ENCODE measurements around the gene PIAS1.
"Not testable (repeated sequence)": the region's sequence is repeated elsewhere in the genome, so short reads cannot be mapped to it uniquely, and the experiment has no call there.

The PIAS1 gene

DNA sequence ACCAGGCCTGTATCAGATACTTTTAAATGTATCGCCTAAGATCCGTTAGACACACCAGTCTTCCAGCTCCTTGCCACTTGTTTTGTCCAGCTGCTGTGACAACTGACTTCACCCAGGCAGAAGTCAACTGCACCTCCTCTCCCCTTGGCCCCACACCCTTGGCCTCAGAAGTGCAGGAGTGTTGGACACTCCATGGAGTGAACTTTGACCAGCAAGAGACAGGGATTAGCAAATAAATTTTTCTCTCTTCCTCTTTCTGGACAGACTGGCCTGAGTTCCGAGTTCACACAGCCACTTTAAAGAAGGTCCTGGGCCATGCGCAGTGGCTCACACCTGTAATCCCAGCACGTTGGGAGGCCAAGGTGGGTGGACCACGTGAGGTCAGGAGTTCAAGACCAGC, 178.3 kb downstream of the PIAS1 start:
- H3K4me3 ChIP-seq (ENCODE audit: control insufficient read depth, low read depth, low read length), result no peak overlapping the region
- DNase-seq (ENCODE audit: low read depth), result no peak
- TF ChIP-seq CTCF (IDR thresholded peaks at IDR 0.05; ENCODE audit: control insufficient read depth, insufficient read depth, low read depth, low read length, missing control alignments), result no peak

DNA sequence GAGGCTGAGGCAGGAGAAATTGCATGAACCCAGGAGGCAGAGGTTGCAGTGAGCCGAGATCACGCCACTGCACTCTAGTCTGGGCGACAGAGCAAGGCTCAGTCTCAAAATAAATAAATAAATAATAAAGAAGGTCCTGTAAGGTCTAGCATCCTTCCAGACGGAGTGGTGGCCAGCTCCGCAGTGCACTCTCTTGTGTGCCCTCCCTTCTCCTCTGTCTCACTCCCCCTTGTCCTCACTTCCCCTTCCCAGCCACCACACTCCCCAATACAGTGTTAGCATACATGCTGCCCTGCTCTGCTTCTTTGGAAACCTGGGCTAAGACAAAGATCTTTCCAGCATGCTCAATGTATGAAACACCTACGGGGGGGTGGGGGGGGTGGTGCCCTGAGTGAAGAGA, 178.8 kb downstream of the PIAS1 start:
- H3K4me3 ChIP-seq (ENCODE audit: control insufficient read depth, low read depth, low read length), result no peak overlapping the region
- DNase-seq (ENCODE audit: low read depth), result no peak
- no peak for TF ChIP-seq CTCF (IDR thresholded peaks at IDR 0.05; ENCODE audit: control insufficient read depth, insufficient read depth, low read depth, low read length, missing control alignments)

- no peak for DNase-seq (ENCODE audit: low read depth)
- H3K4me3 ChIP-seq (ENCODE audit: control insufficient read depth, low read depth, low read length), result no peak overlapping the region
- TF ChIP-seq CTCF (IDR thresholded peaks at IDR 0.05; ENCODE audit: control insufficient read depth, insufficient read depth, low read depth, low read length, missing control alignments), result no peak
Measured at GRCh38 chr15:68234060-68234459, 179.9 kb downstream of the PIAS1 start.

GRCh38 chr15:68234520-68234919, 180.4 kb downstream of the PIAS1 start:
- DNase-seq (ENCODE audit: low read depth); H3K4me3 ChIP-seq (ENCODE audit: control insufficient read depth, low read depth, low read length): not testable (repeated sequence)

DNA sequence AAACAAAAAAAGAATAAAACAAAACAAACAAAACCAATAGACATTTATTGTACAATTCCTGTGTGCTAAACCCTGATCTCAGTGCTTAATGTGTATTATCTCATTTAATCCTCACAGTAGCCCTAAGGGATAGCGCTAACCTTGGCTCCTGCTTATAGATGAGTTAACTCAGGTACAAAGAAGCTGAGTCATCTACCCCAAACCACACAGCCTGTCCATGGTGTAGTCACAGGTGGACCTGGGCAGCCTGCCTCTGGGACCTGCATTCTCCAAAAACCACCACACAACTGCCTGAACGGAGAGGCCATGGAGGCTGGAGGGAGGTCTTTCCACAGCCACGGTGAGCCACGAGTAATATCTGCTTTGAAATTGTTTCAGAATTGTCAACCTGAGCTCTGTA, 180.9 kb downstream of the PIAS1 start:
- no peak overlapping the region for H3K4me3 ChIP-seq (ENCODE audit: control insufficient read depth, low read depth, low read length)
- TF ChIP-seq CTCF (IDR thresholded peaks at IDR 0.05; ENCODE audit: control insufficient read depth, insufficient read depth, low read depth, low read length, missing control alignments), result no peak
- DNase-seq (ENCODE audit: low read depth), result no peak

DNA sequence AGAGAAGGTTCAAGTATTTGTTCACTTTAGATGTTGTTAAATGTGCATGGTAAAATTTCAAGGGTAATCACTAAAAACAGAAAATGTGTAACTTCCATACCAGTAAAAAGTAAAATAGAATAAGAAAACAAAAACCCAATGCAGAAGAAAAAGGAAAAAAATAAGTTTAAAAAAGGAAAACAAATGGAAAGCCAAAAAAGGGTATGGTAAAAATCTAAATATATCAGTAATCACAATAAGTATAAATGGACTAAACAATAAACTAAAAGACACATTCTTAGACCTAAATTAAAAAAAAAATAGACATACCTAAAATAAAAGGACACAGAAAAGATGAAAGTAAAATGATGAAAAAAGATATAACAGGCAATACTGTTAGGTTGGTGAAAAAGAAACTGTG, 184.9 kb downstream of the PIAS1 start:
- DNase-seq (ENCODE audit: low read depth), result no peak
- H3K4me3 ChIP-seq (ENCODE audit: control insufficient read depth, low read depth, low read length), result no peak overlapping the region
- no peak for TF ChIP-seq CTCF (IDR thresholded peaks at IDR 0.05; ENCODE audit: control insufficient read depth, insufficient read depth, low read depth, low read length, missing control alignments)

- no peak for TF ChIP-seq CTCF (IDR thresholded peaks at IDR 0.05; ENCODE audit: control insufficient read depth, insufficient read depth, low read depth, low read length, missing control alignments)
- no peak for DNase-seq (ENCODE audit: low read depth)
Measured at GRCh38 chr15:68241088-68241935, 187.2 kb downstream of the PIAS1 start.

More at GRCh38 chr15:68241088-68241935, 187.2 kb downstream of the PIAS1 start:
- no peak overlapping the region for H3K4me3 ChIP-seq (ENCODE audit: control insufficient read depth, low read depth, low read length)
